ENCODE data around the gene DUOXA2. TPM values are rescaled to one million over a fixed set of nuclear protein-coding genes. Genes with fewer than 3 reads are reported as not detected.
"Not testable (repeated sequence)": the region's sequence is repeated elsewhere in the genome, so short reads cannot be mapped to it uniquely, and the experiment has no call there.

The DUOXA2 gene
- total and polyA plus RNA-seq, 2 experiments from 2014 or later = not detected

DNA sequence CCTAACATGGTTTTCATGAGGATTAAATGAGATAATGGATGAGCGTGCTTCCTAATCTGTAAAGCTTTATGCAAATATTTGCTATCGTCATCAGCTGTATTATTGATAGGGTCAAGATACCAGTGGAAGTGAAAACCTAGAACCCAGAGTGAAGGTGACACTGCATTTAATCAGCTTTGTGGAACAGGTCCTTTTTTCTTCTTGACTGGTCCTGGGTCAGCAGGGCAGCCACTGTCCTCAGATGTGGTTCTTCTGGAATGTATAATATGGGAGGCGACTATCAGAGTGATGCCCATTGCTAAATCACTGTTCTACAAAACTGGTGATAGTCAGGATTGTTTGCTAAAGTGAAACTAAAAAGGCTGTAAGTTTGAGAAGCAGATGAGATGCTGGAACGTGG, 49.7 kb upstream of the DUOXA2 start (continued):
- TF ChIP-seq, protein P1, sequence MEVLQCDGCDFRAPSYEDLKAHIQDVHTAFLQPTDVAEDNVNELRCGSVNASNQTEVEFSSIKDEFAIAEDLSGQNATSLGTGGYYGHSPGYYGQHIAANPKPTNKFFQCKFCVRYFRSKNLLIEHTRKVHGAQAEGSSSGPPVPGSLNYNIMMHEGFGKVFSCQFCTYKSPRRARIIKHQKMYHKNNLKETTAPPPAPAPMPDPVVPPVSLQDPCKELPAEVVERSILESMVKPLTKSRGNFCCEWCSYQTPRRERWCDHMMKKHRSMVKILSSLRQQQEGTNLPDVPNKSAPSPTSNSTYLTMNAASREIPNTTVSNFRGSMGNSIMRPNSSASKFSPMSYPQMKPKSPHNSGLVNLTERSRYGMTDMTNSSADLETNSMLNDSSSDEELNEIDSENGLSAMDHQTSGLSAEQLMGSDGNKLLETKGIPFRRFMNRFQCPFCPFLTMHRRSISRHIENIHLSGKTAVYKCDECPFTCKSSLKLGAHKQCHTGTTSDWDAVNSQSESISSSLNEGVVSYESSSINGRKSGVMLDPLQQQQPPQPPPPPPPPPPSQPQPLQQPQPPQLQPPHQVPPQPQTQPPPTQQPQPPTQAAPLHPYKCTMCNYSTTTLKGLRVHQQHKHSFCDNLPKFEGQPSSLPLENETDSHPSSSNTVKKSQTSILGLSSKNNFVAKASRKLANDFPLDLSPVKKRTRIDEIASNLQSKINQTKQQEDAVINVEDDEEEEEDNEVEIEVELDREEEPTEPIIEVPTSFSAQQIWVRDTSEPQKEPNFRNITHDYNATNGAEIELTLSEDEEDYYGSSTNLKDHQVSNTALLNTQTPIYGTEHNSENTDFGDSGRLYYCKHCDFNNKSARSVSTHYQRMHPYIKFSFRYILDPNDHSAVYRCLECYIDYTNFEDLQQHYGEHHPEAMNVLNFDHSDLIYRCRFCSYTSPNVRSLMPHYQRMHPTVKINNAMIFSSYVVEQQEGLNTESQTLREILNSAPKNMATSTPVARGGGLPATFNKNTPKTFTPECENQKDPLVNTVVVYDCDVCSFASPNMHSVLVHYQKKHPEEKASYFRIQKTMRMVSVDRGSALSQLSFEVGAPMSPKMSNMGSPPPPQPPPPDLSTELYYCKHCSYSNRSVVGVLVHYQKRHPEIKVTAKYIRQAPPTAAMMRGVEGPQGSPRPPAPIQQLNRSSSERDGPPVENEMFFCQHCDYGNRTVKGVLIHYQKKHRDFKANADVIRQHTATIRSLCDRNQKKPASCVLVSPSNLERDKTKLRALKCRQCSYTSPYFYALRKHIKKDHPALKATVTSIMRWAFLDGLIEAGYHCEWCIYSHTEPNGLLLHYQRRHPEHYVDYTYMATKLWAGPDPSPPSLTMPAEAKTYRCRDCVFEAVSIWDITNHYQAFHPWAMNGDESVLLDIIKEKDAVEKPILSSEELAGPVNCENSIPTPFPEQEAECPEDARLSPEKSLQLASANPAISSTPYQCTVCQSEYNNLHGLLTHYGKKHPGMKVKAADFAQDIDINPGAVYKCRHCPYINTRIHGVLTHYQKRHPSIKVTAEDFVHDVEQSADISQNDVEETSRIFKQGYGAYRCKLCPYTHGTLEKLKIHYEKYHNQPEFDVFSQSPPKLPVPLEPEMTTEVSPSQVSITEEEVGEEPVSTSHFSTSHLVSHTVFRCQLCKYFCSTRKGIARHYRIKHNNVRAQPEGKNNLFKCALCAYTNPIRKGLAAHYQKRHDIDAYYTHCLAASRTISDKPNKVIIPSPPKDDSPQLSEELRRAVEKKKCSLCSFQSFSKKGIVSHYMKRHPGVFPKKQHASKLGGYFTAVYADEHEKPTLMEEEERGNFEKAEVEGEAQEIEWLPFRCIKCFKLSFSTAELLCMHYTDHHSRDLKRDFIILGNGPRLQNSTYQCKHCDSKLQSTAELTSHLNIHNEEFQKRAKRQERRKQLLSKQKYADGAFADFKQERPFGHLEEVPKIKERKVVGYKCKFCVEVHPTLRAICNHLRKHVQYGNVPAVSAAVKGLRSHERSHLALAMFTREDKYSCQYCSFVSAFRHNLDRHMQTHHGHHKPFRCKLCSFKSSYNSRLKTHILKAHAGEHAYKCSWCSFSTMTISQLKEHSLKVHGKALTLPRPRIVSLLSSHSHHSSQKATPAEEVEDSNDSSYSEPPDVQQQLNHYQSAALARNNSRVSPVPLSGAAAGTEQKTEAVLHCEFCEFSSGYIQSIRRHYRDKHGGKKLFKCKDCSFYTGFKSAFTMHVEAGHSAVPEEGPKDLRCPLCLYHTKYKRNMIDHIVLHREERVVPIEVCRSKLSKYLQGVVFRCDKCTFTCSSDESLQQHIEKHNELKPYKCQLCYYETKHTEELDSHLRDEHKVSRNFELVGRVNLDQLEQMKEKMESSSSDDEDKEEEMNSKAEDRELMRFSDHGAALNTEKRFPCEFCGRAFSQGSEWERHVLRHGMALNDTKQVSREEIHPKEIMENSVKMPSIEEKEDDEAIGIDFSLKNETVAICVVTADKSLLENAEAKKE (CRISPR knock-in tag; IDR thresholded peaks at IDR 0.05) = no peak
- no peak for TF ChIP-seq ZNF331 (CRISPR knock-in tag; IDR thresholded peaks at IDR 0.05; ENCODE audit: low read depth)

- DNase-seq (ENCODE audit: low spot score); H3K4me2 ChIP-seq; H3K4me3 Mint-ChIP-seq; H3F3A ChIP-seq (replicated peaks; ENCODE audit: low read depth); H3K27ac ChIP-seq (ENCODE audit: low read depth); H2AFZ ChIP-seq; H3K36me3 ChIP-seq (ENCODE audit: insufficient read depth); H3K4me1 Mint-ChIP-seq; H3K4me3 ChIP-seq; H3K9me2 ChIP-seq (ENCODE audit: insufficient read depth); H3K9me3 Mint-ChIP-seq; H3K27me3 Mint-ChIP-seq (ENCODE audit: insufficient read depth, low read depth, poor library complexity); H4K20me1 ChIP-seq (replicated peaks; ENCODE audit: insufficient read depth); H3K27ac Mint-ChIP-seq; H3K4me1 ChIP-seq (ENCODE audit: insufficient read depth); H3K79me2 ChIP-seq (replicated peaks; ENCODE audit: insufficient read depth); ATAC-seq; H3K27me3 ChIP-seq (ENCODE audit: insufficient read depth): not testable (repeated sequence)
- peaks cover 18% of the 10 kb centered on the region for H3K36me3 Mint-ChIP-seq (ENCODE audit: low read depth)
Measured at GRCh38 chr15:45069942-45070360, 44.2 kb upstream of the DUOXA2 start.

DNA sequence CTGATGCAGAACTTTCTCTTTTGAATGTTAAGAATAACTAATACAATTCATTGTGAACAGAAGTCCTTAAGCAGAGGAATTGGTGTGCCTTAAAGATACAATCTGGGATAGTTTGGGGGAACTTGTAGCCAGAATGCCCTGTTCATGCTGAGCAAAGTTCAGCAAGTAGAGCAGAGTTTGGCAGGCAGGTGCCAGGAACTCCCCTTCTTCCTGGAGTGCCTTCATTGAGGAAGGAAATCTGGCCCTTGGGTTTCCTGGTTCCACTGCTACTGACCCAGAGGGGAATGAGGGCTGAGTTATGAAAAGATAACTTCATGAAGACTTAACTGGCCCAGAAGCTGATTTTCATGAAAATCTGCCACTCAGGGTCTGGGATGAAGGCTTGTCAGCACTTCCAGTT, 40.5 kb upstream of the DUOXA2 start:
- H3K79me2 ChIP-seq (replicated peaks; ENCODE audit: insufficient read depth); H3F3A ChIP-seq (replicated peaks; ENCODE audit: low read depth); H3K4me1 ChIP-seq (ENCODE audit: insufficient read depth); H3K4me3 ChIP-seq; DNase-seq (ENCODE audit: low spot score); H2AFZ ChIP-seq; H4K20me1 ChIP-seq (replicated peaks; ENCODE audit: insufficient read depth); H3K27ac ChIP-seq (ENCODE audit: low read depth); H3K9me2 ChIP-seq (ENCODE audit: insufficient read depth); H3K36me3 ChIP-seq (ENCODE audit: insufficient read depth); ATAC-seq; H3K4me3 Mint-ChIP-seq; H3K9me3 Mint-ChIP-seq; H3K27me3 ChIP-seq (ENCODE audit: insufficient read depth); H3K27me3 Mint-ChIP-seq (ENCODE audit: insufficient read depth, low read depth, poor library complexity); H3K4me1 Mint-ChIP-seq; H3K4me2 ChIP-seq; H3K36me3 Mint-ChIP-seq (ENCODE audit: low read depth); H3K27ac Mint-ChIP-seq: not testable (repeated sequence)

DNA sequence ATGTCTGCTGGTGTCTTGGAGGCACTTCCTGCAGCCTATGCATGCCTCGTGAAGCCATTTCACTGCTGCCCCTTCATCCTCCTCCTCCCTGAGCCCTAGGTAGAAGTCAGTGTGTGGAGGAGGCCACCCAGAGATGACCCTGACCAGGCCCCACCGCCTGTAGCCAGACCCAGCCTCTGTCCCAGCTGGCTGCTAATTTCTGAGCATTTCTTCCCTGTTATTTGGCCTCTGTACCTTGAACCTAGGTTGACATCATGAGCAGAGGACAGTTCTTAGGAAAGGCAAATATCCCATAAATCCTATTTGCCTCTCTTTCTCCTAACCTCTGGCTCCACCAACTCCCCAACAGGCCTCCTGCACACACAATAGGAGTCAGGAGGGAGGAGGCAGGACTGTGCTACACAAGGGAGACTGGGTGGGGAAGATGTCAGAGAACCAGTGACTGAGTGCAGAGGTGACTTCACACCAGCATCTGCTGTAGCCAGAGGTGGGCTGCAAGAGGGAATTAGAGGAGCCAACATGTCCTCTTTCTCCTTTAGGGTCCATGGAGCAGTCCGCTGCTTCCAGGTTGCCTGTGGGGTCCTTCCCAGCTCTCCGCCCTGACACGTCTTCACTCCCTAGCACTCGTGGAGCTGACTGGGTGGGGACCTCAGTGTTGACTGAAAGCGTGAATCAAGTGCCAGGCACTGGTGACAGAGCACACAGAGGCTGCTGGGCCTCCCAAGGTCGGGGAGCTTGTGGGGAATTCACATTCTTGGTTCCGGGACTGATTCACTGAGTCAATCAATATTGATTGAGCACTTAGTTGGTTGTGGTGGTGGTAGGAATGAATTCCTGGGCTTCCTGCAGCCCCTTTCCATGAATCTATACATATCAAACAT, 38.4 kb upstream of the DUOXA2 start:
- not testable (repeated sequence) for H3K27me3 ChIP-seq (ENCODE audit: insufficient read depth); H3K79me2 ChIP-seq (replicated peaks; ENCODE audit: insufficient read depth); H3K4me3 ChIP-seq; H3K36me3 Mint-ChIP-seq (ENCODE audit: low read depth); H3K36me3 ChIP-seq (ENCODE audit: insufficient read depth); H3K27ac Mint-ChIP-seq; H3K4me1 ChIP-seq (ENCODE audit: insufficient read depth); DNase-seq (ENCODE audit: low spot score); ATAC-seq; H3K4me2 ChIP-seq; H3F3A ChIP-seq (replicated peaks; ENCODE audit: low read depth); H3K9me2 ChIP-seq (ENCODE audit: insufficient read depth); H3K4me3 Mint-ChIP-seq; H3K4me1 Mint-ChIP-seq; H4K20me1 ChIP-seq (replicated peaks; ENCODE audit: insufficient read depth); H3K9me3 Mint-ChIP-seq; H3K27ac ChIP-seq (ENCODE audit: low read depth); H3K27me3 Mint-ChIP-seq (ENCODE audit: insufficient read depth, low read depth, poor library complexity); H2AFZ ChIP-seq

DNA sequence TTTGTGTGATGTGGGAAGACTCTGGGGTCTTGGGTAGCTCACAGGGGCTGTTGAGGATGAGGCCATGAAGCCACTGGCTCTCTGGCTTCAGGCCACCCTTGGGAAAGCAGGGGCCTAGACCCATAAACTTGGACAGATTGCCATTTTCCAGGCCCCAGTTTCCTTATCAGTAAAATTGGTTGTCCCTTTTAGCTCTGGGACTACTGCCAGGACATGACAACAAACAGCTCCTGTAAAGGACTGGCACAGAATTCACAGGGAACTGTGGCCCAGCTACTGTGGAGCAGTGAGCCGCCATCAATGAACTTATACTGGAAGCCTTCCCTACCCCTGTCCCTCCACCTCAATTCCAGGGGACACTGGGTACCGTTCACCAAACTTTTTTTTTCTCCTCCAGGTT, 36.7 kb upstream of the DUOXA2 start:
- H3K9me2 ChIP-seq (ENCODE audit: insufficient read depth); H3K4me2 ChIP-seq; H3K27me3 ChIP-seq (ENCODE audit: insufficient read depth); H3K36me3 Mint-ChIP-seq (ENCODE audit: low read depth); H3K4me3 ChIP-seq; H3K27ac Mint-ChIP-seq; H3K79me2 ChIP-seq (replicated peaks; ENCODE audit: insufficient read depth); H3K27me3 Mint-ChIP-seq (ENCODE audit: insufficient read depth, low read depth, poor library complexity); H3K4me1 Mint-ChIP-seq; H3F3A ChIP-seq (replicated peaks; ENCODE audit: low read depth); H3K9me3 Mint-ChIP-seq; ATAC-seq; H4K20me1 ChIP-seq (replicated peaks; ENCODE audit: insufficient read depth); H3K36me3 ChIP-seq (ENCODE audit: insufficient read depth); H3K4me1 ChIP-seq (ENCODE audit: insufficient read depth); DNase-seq (ENCODE audit: low spot score); H3K27ac ChIP-seq (ENCODE audit: low read depth); H3K4me3 Mint-ChIP-seq; H2AFZ ChIP-seq: not testable (repeated sequence)
